Endothelial cell of umbilical vein (primary cell): ENCODE measurements around the gene POLR2C.

ENCODE experiments used
- MAX ChIP-seq: IDR thresholded peaks from 2 replicates; pipeline ENCODE4 v1.6.1; 2011; ENCODE audit not compliant: insufficient read depth, insufficient read length
- TF ChIP-seq, protein P1 (sequence below), 2 donors: IDR thresholded peaks; 1 replicate in 1 of 2; 2 replicates in 1 of 2; pipeline ENCODE4 v1.5.1; 2011; ENCODE audit warnings: low read length in 2 of 2, mild to moderate bottlenecking in 2 of 2, moderate library complexity in 2 of 2, control low read depth in 1 of 2, inconsistent platforms in 1 of 2, low read depth in 1 of 2; ENCODE audit not compliant: insufficient read depth in 1 of 2; ENCODE audit errors: extremely low read depth in 1 of 2

DNA sequence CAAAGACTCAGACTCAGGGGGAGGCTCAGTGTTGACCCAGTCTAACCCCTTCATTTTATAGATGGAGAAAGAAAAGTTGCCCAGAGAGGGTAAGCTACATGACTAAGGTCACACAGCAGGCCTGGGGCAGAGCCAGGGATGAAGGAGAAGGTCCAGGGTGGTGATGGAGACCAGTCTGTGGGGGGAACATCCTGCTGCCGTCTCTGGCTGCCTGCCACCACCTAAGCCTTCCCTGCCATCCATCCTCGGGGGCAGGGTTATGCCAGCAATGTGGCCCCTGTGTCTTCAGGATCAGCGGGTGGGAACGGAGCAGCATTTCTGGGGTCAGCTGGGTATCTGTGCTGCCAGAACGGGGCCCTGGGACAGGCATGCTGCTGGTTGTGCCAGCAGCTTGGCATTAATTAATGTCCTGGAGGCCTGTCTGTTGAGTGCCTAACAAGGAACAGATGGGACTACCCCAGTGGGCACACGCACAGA is 18.3 kb downstream of the POLR2C start:
- TF ChIP-seq, protein P1, sequence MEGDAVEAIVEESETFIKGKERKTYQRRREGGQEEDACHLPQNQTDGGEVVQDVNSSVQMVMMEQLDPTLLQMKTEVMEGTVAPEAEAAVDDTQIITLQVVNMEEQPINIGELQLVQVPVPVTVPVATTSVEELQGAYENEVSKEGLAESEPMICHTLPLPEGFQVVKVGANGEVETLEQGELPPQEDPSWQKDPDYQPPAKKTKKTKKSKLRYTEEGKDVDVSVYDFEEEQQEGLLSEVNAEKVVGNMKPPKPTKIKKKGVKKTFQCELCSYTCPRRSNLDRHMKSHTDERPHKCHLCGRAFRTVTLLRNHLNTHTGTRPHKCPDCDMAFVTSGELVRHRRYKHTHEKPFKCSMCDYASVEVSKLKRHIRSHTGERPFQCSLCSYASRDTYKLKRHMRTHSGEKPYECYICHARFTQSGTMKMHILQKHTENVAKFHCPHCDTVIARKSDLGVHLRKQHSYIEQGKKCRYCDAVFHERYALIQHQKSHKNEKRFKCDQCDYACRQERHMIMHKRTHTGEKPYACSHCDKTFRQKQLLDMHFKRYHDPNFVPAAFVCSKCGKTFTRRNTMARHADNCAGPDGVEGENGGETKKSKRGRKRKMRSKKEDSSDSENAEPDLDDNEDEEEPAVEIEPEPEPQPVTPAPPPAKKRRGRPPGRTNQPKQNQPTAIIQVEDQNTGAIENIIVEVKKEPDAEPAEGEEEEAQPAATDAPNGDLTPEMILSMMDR (IDR thresholded peaks at IDR 0.05; ENCODE audit: extremely low read depth in 1 of 2, insufficient read depth in 1 of 2, low read depth in 1 of 2, low read length in 2 of 2): no peak
- no peak for TF ChIP-seq MAX
